HPDE6-E6E7 (cell line): ENCODE results near the gene CCT8.

Experiments
- DNase-seq: peaks from one replicate; pipeline ENCODE4 v3.0.0; 2011; ENCODE audit warnings: missing footprints; ENCODE audit errors: extremely low spot score

Gene CCT8, protein sequence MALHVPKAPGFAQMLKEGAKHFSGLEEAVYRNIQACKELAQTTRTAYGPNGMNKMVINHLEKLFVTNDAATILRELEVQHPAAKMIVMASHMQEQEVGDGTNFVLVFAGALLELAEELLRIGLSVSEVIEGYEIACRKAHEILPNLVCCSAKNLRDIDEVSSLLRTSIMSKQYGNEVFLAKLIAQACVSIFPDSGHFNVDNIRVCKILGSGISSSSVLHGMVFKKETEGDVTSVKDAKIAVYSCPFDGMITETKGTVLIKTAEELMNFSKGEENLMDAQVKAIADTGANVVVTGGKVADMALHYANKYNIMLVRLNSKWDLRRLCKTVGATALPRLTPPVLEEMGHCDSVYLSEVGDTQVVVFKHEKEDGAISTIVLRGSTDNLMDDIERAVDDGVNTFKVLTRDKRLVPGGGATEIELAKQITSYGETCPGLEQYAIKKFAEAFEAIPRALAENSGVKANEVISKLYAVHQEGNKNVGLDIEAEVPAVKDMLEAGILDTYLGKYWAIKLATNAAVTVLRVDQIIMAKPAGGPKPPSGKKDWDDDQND

DNA sequence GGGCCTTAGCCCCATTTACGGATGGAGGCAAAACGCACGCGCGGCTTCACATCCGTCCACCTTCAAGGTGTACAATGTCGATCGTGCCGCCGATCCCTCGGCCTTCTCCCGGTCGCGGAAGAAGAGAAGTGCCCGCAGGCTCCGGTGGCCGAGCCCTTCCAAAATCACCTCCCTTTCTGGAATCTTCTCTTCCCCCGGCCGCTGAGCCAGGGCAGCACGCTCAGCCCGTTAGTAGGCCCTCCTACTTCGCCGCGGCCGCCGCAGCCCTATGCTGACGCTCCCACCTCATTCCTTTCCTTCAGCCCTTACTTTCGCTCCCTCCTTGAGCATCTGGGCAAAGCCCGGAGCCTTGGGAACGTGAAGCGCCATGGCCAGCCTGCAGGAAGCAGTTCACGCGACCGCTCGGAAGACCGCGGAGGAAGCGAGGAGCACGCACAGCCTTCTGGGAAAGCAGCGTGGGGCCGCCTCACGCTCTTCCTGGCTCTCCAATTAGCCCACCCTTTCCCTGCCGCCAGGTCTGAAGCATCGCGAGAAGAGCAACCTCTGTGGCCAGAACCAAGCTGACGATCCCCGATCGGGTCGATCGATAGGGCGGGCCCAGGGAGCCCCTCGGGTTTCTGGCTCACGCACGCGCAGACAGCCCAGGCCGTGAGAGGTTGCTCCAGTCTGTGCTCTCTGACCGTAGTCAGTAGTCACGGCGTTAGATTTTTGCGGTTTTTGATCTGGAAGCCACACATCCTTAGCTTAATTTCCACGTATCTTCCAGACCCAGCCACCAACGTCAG lies at the start of gene CCT8:
Gene CCT8, minus strand, starts transcription at position 427 of the 785 bp plus-strand sequence. Its CDS starts 58 bp downstream, at position 369.
- peak; percentile 93 for DNase-seq

DNA sequence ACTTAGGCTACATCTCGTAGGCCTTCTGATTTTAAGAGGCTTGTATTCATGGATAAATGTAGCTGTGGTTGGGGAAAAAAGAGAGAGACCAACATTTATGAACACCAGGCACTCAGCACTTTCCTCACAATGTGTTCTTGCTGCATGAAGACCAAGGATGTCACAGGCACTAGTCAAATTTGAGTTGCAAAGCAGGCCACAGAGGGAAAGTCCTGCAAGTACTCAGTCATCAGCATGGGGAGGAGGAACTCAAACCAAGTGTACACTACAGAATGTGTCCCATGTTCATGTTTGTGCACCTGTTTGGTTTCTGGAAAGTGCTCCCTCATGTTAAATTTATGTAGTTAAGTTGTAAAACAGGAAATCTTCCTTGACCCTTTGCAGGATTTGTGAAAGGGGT lies 48.3 kb upstream of the CCT8 start:
- DNase-seq, result no peak

DNA sequence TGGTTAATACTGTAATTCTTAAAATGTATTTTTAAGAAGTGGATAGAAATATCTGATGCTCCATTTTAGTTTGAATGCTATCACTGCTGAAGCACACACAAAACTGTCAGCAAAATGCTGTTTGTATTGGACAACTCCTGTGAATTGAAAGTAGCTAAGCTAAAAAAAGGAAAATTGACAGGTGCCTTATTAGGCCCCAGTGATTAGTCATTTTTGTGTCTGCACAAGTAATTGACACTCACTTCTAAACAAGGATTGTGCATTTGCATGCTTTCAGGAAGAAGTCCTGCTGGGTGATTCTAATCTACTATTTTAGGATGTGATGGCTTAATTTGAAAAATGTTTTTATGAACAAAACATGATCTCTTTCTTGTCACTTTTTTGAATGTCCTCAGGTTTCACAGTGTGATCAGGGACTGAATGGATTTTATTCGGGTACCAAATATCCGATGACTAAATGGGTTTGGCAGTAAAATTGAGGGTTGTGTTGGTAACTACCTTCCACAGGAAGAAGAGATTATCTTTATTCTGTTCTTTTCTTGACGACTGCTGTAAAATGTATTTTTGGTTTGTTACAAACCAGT lies 44.0 kb upstream of the CCT8 start:
- DNase-seq, result no peak

DNA sequence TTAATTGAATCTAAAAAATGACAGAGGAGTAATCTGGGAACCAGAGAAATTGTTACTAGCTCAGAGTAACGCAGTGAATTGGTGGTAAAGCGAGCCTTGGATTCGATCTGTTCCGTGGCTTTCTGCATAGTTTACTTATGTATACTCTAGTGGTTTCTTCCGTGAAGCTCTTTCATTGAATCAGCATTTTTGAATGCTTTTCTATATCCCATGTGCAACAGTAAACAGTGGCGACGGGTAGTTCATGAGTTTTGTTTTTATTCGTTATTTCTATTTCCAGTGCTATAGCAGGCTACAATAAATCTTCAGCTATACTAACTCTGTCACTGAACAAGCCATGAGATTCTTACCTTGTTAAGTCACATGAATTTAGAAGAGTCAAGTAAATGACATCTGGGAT lies 42.5 kb upstream of the CCT8 start:
- no peak for DNase-seq

DNA sequence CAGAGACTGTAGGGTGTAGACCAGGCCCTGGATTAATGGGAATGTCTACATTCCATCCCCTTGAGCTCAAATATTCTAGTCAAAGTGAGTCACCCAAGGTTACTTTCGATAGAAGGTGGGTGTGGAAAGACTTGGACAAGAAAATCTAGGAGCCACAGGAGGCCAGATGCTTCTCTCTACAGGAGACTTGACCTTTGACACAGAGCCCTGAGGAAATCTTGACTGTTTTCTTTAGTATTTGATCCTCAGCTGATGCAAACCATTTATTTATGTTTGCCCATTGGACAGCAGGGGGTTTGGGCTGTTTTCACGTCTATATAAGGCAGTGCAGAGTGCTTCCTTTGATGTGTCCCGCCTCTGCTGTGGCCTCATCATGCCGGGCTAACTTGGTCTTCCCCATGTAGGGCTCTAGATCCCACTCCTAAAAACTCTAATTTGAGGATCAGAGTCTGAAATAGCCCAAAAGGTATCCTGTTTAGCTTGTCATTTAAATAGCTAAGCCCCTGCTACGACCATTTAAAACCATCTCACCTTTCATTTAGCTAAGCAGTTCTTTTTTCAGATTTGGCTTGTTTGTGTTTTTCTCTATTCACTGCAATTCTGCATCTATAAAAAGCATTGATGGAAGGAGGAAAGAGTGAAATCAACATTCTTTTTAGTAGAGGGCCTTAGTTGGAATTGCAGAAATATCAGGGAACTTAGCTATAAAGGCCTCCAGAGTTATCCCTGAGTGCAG lies 41.5 kb upstream of the CCT8 start:
- peak; percentile 51 for DNase-seq

DNA sequence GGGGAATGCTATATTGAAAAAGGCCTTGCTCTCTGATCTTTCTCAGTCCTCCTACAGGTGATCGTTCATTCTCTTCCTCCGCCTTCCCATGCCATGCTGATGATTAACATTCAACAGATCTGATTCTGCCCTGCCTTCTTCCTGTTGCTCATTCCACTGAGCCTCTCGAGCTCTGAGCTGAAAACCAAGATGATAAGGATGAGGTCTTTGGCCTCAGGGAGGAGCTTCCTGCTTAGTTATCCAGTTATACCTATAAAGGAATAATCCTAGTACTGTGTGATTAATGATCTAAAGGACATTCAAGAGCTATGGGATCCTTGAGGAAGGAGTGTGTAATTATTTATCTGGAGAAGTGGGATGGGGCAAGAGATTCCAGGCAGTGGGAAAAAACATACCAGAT lies 31.8 kb upstream of the CCT8 start:
- DNase-seq, result peak; percentile 79

DNA sequence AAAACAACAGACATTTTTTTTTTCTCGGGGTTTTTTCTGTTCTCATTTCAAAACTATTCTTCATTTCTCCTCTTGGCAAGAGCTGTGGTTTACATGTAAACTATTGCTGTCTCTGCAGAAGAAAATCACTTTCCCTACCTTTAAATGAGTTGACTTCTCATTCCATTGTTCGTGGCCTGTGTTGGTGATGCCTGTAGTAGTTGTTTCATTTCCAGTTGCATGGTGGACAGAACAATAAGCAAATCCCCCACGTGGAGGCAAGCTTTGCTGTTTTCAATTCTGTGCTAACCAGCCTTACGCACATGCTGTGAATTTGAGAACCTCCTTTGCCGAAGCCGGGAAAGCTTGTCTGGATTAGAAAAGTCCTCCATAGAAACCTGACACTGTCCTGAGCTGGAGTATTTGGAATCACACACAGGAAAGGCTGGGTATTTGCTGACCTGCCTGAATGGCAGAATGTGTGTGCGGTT lies 30.8 kb upstream of the CCT8 start:
- DNase-seq, result no peak

DNA sequence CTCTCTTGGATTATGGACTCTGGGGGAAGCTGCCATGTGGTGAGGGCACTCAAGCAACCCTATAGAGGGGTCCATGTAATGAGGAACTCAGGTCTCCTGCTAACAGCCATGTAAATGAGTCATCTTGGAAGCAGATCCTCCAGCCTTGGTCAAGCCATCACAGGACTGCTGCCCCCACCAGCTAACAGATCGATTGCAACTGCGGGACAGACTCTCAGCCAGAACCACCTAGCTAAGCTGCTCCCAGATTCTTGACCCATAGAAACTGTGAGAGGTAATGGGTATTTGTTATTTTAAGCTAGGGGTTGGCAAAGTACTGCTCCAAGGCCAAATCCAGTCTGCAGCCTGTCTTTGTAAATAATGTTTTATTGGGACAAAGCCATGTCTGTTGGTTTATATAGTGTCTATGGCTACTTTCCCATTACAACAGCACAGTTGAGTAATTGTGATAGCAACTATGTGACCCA lies 29.4 kb upstream of the CCT8 start:
- DNase-seq, result no peak

DNA sequence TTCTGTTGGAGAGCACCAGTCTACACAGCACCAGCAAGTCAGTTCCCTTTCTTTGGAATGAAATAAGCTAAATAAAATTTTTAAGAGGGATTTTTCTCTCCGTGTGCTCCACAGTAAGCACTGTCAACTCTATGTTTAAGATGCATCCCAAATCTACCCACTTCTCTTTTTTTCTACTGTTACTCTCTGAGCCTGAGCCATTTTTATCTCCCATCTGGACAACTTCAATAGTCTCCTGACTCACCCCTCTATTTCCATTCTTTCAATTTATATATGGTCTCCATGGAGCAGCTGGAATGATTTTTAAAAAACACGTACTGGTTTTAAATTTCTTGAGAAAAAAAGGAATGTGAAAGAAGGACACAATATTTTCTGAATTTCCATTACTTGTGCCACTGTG lies 24.7 kb upstream of the CCT8 start:
- DNase-seq, result no peak

DNA sequence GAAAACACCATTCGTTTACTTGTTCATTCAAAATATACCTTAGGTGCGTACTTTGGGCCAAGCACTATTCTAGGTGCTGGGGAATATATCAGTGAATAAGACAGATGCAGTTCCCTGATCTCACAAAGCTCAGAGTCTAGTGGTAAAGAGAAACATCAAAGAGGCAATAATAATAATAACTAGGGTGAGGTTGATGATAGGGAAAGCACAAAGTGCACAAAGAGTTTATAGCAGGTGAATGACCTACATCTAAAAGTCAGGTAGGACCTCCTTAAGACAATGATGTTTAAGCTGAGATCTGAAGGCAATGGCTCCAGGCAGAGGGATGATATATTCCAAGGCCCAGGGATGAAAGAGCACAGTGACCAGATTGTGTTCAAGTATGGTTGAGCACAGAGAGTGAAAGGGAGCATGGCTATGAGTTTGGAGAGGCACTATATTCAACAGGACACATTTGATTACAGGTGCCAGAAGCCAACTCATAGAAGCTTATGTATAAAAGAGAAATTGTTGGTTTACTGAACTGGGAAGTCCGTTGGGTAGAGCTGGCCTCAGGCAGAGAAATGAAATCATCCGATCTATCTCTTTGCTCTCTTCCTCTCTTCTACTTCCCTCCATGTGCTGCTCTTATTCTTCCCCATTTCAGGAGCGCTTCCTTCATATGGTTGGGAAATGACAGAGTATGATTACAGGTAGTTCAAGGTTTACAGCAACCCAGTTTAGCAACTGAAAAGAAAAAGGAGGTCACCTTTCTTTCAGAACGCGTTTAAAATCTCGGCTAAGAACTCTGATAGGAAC lies 23.0 kb upstream of the CCT8 start:
- DNase-seq, result no peak

DNA sequence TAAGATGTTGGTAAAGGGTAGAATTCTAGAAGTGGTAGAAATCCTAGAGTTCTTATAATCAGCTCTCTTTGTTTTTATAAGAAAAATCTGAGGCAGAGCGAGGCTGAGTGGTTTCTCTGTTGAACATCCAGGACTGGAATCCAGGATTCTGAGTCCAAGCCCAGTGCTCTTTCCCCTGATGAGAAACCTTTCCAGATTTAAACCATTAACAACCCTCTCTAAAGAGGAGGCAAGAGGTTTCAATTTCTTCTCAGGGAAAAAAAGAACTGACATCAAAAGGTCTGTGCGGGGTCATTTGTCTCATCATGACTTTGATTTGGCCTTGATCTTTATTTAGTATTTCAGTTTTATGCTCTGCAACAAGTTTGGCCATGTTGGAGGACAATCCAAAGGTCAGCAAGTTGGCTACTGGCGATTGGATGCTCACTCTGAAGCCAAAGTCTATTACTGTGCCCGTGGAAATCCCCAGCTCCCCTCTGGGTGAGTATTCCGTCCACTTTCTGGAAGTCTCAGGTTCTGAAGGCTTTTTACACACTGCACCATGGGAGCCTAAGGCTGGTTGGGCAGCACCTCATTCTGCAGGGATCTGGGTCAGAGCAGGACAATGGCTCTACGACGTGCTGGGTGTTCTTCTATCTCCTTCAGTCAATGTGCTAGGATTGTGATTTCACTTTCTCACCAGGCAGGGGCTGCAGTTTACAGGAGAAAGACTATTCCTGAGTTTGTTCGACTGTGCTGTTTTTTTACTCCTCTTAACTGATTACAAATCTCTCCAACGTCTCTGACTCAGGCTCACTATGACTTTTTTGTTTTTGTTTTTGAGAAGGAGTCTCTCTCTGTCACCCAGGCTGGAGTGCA lies 18.9 kb upstream of the CCT8 start:
- no peak for DNase-seq

DNA sequence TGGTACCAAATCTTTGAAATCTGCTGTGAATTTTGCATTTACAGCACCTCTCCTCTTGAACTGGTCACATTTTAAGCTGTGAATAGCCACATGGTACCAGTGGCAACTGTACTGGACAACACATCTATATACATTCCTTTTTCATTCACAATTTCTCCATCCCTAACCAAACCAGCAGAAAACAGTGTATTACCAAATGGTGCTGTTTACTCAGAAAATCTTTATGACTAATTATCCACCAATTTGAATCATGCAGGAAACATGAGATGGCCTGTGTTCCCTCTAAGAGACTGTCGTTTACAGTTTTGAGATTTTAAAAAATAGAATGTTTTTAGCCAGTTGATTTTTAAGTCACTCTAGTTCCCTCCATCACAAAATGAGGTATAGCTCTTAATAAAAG lies 17.6 kb upstream of the CCT8 start:
- DNase-seq, result peak; percentile 57

DNA sequence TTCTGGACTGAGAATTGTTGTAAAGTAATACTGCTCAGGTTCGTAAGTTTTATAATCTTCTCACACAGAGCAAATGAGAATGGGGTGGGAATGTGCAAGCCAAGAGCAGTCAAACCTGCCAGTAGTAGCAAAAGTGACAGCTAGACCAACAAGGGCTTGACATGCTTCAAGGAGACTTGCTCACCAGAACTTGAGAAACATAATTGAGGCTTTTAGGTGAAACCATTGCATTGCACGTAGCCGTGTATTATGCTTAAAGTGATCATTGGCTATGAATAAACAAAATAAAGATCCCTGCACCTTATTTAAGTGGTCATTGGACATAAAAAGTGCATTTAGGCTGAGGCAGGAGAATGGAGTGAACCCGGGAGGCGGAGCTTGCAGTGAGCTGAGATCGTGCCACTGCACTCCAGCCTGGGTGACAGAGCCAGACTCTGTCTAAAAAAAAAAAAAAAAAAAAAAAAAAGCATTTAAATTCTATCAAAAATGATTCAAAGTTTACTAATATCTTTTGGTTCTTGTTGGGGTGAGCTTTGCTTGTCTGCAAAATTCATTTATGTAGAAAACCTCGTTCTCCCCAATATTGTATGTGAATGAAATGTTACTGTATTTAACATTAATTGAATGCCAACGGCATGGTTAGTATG lies 11.8 kb upstream of the CCT8 start:
- no peak for DNase-seq

DNA sequence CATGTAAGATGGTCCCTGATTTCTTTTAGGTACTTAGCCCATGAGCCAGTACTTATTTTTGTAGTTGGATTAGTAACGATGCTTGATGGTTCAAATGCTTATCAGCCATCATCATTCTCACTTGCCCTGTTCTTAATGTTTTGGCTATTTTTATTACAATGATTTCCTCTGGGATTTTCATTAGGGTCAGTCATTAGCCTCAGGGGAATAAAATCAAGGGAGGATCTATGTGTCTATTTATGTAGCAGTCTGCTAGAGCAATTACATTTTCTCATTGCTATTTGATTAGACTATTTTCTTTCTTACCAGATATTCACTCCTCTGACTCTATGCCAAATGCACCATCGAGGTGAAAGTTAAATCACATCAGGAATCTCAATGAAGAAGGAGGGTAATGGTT lies 10.9 kb upstream of the CCT8 start:
- DNase-seq, result no peak

DNA sequence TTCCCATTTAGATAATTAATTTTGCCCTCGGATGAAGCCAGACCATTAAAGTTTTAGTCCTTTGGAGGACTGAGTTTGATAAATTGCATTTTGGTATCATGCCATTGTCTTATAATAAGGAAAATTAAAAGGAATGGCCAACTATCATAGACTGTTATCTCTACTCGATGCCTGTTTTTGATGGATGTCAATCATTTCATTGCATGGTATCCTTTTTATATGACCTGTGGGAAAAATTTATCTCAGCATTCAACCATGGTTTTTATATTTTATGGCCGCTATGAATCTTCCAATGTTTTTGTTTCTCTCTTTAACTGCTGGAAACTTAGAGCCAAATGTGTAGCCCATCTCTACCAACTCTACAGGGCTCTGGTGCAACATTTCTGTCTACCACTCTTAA lies 9.9 kb upstream of the CCT8 start:
- DNase-seq, result no peak

DNA sequence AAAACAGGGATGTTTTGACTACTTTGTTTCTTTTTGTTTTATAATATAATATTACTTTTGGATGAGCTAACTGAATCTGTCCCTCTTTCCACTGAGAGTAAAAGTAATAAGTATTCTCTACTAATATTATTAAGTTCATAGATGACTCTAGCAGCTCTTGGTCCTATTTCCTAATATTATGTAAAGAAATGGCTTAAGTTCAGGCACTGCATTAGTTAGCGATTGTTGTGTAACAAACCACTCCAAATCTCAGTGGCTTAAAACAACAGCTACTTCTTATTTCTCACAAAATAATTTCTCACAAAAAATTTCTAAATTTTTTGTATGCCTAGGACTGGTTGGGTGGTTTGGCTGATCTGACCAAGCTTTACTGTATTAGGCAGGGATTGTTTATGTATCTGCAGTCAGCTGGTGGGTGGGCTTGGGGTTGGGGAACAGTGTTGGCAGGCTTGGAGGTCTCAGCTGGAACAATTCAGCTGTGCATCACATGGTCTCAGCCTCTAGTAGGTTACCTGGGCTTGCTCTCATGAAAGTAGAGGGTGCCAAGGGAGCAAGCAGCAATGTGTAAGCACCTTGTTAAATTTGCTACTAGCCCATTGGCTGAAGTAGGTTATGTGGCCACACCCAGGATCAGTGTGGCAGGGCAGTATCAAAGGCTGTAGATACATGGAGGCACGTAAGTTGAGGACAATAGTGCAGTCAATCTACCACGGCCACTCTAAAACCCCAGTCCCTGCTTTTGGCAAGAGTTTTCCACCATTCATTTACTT lies 8.8 kb upstream of the CCT8 start:
- DNase-seq, result no peak

DNA sequence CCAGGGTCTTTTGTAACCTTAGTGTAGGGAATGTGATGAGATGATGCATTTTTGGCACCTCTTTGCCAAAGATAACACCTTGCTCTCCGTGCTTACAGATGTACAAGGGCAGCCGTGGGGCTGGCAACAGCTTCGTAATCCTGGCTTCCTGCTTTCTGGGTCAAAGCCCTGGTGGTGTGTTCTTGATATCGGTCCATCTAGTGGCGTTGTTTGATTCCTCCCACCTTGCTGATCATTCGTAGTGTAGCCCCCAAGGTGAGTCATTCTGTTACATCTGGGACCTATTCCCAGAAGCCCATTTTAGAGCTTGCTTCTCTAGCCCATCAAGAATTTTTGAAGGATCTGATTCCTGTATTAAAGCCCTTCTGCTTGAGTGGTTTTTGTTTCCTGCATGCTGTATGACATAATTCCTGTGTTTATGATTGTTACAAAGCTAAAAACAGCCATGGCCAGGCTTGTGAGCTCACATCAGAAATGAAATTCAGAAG lies 7.0 kb upstream of the CCT8 start:
- DNase-seq, result no peak
